Measurements from ENCODE around the gene MAML3.

- TF ChIP-seq CTCF (IDR thresholded peaks at IDR 0.05; ENCODE audit: low read length) (no peak), EZH2 (IDR thresholded peaks at IDR 0.05; ENCODE audit: borderline replicate concordance, low read length) (no peak)
Observed at GRCh38 chr4:139738846-139739613, 415.0 kb downstream of the MAML3 start.
